GM10266 (cell line): ENCODE results near the gene GSTCD.
"Not testable (repeated sequence)": the region's sequence is repeated elsewhere in the genome, so short reads cannot be mapped to it uniquely, and the experiment has no call there.

ENCODE experiments used
- DNase-seq: peaks from one replicate; pipeline ENCODE4 v3.0.0; 2012; ENCODE audit errors: extremely low spot score
- CTCF ChIP-seq: IDR thresholded peaks from 2 replicates; pipeline ENCODE4 v1.5.1; 2012; ENCODE audit warnings: mild to moderate bottlenecking, low read depth; ENCODE audit not compliant: control insufficient read depth, insufficient read depth; ENCODE audit errors: missing control alignments

GSTCD gene

GRCh38 chr4:105753361-105753760, 44.8 kb downstream of the GSTCD start:
- no peak for TF ChIP-seq CTCF
- DNase-seq: no peak

- TF ChIP-seq CTCF: no peak
- no peak for DNase-seq
These were observed 46.8 kb downstream of the GSTCD start for GRCh38 chr4:105755375-105755774.

GRCh38 chr4:105758958-105759357, 50.4 kb downstream of the GSTCD start:
- no peak for DNase-seq
- no peak for TF ChIP-seq CTCF

- no peak for TF ChIP-seq CTCF
- no peak for DNase-seq
These were observed 57.3 kb downstream of the GSTCD start for GRCh38 chr4:105765690-105766407.

- DNase-seq: no peak
- TF ChIP-seq CTCF: no peak
These were observed 59.0 kb downstream of the GSTCD start for GRCh38 chr4:105767579-105767978.

- DNase-seq: not testable (repeated sequence)
These were observed 61.9 kb downstream of the GSTCD start for GRCh38 chr4:105770524-105770923.

GRCh38 chr4:105772065-105772464, 63.5 kb downstream of the GSTCD start:
- not testable (repeated sequence) for DNase-seq

- not testable (repeated sequence) for DNase-seq
These were observed 67.3 kb downstream of the GSTCD start for GRCh38 chr4:105775760-105776415.

- no peak for TF ChIP-seq CTCF
- no peak for DNase-seq
These were observed 71.6 kb downstream of the GSTCD start for GRCh38 chr4:105780176-105780575.
